Activated CD8-positive, alpha-beta memory T cell treated with anti-CD3 and anti-CD28 coated beads, Interleukin-2, amount 50 U/mL, for 24 hours (primary cell): Measurements from ENCODE around the gene TMEM235.
A peak's percentile ranks its signal among the peaks of the same experiment; 100 is the strongest.

Experiments used
- DNase-seq: peaks from one replicate; pipeline ENCODE4 v3.0.0-alpha.2; 2020; ENCODE audit errors: extremely low read depth

TMEM235 gene

GRCh38 chr17:78230996-78231935 lies at the start of gene TMEM235:
TMEM235 (plus strand) TSS chr17:78231631; CDS start chr17:78232024, 393 bp downstream.
- DNase-seq, result no peak

DNA sequence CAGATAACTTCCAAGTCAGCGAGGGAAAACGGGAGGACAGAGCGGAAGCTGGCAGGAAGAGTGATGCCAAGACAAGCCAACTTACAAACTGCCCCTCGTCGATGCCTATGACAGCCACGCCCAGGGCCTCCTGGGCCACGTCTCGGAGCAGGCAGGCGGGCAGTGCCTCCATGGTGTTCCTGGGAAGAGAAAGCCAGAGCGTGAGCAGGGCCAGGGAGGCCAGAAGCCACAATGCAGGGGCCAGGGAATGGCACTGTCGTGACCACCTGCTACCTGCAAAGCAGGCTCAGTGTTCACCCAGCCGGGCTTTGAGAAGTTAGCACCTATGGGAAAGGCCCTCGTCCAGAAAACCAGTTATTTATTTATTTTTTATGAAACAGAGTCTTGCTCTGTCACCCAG lies 48.9 kb upstream of the TMEM235 start:
- DNase-seq, result no peak

GRCh38 chr17:78183916-78184315 lies 47.5 kb upstream of the TMEM235 start:
- no peak for DNase-seq

DNA sequence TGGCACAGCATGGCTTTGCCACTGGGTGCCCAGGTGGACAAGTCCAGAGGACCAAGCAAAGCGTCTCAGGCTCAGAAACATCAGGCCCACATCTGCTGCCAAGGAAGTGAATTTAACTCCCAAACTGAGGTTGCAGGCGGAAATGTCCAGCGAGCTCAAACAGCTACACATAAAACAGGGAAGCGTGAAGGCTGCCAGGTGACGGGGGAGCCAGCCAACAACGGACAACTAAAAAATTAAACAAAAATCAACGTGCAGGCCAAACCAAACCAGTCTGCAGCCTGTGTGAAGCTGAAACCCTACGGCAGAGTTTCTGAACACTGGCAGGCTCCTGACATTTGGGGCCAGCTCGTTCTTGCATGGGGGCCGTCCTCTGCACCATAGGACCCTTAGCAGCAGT lies 47.1 kb upstream of the TMEM235 start:
- DNase-seq, result no peak

- DNase-seq, result no peak
These were observed 46.6 kb upstream of the TMEM235 start for GRCh38 chr17:78184868-78185267.

GRCh38 chr17:78185981-78186691 lies 45.3 kb upstream of the TMEM235 start:
- DNase-seq, result no peak

- peak; percentile 75 for DNase-seq
These were observed 44.5 kb upstream of the TMEM235 start, which contains the start of the genes AFMID and TK1 for GRCh38 chr17:78186692-78187595. AFMID (plus strand) TSS chr17:78187362; CDS start chr17:78187371, 9 bp downstream. TK1 (minus strand) TSS chr17:78187052; CDS start chr17:78186994, 58 bp downstream.

DNA sequence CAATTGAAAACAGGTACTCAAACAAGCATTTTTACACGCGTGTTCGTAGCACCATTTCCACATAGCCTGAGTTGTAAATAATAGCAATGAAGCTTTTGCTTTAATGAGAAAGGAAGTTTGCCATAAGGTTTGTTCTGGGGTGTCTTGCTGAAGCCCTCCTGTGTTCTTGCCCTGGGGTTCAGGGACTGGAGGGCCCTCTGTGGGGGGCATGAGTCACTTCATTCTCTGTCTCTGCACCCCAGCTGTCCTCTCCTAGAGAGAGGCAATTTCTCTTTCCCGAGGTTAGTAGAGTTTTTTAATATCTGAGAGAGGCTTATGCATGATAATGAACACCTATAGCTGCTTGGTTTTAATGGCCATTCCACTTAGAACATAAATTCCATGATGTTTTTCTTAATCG lies 34.7 kb upstream of the TMEM235 start:
- no peak for DNase-seq

GRCh38 chr17:78197147-78197832 lies 34.1 kb upstream of the TMEM235 start:
- no peak for DNase-seq

DNA sequence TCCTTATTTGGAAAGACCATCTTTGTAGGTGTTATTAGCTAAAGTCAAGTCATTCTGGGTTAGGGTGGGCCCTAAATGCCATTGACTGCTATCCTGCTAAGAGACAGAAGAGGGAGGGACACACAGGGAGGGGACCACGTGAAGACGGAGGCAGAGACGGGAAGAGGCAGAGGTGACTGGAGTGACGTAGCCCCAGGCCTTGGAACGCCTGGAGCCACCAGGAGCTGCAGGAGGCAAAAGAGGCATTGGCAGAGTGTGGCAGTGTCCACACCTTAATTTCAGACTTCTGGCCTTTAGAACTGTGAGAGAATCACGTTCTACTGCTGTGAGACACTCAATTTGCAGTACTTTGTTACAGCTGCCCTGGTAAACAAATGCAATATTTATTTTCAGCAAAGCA lies 31.0 kb upstream of the TMEM235 start:
- DNase-seq, result no peak

GRCh38 chr17:78202666-78203065 lies 28.8 kb upstream of the TMEM235 start:
- no peak for DNase-seq

DNA sequence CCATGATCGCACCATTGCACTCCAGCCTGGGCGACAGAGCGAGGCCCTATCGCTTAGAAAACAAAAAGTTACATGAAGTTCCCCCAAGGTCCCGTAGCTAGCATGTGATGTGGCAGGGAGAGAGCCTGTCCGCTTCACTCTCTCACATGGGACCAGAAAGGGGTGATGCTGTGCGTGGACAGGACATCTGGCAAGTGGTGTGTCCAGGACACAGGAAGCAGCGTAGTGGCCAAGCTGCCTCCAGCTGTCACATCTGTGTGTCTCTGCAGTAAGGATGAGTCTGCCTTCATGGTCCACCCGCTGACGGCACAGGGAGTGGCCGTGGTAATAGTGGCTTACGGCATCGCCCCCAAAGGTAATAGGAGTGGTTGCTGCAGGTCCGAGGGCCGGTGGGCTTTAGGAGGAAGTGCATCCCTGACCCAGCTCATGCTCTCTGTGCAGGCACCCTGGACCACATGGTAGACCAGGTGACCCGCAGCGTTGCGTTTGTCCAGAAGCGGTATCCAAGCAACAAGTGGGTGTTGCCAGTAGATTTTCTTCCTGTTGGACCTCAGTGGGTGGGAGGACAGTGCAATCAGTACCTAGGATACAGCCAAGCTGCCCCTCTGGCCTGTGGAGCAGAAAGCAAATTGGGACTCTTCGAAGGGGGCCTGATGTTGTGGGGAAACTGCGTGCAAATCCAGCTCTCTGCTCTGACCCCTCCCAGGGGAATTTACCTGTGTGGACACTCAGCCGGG lies 26.9 kb upstream of the TMEM235 start:
- DNase-seq, result no peak

DNA sequence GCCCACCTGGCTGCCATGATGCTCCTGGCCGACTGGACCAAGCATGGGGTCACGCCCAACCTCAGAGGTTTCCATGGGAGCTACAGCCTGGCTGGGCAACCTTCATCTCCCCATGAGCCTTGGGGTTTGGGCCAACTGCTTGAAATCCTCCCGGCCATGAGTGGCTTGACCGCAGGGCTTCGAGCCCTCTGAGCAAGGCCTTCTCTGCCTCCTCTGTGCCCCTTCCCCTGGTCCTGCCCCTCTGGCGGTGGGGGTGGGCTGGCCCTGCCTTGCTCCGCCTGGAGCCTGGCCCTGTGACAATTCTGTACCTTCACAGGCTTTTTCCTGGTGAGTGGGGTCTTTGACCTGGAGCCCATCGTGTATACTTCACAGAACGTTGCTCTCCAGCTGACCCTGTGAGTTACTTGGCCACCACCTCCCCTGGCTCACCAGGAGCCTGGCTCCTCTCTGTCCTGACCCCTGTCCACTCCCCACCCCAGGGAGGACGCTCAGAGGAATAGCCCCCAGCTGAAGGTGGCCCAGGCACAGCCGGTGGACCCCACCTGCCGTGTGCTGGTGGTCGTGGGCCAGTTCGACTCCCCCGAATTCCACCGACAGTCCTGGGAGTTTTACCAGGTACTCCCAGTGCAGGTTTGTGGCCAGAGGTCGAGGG lies 26.2 kb upstream of the TMEM235 start:
- no peak for DNase-seq

DNA sequence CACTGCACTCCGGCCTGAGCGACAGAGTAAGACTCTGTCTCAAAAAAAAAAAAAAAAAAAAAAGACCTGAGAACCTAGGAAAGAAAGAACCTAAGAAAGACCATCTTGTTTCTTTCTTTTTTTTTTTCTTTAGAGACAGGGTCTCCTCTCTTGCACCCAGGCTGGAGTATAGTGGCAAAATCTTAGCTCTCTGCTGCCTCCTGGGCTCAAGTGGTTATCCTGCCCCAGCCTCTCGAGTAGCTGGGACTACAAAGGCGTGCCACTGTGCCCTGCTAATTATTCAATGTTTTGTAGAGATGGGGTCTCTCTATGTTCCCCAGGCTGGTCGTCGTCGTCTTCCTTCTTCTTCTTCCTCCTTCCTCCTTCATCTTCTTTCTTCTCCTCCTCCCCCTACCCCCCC lies 25.1 kb upstream of the TMEM235 start:
- no peak for DNase-seq

DNA sequence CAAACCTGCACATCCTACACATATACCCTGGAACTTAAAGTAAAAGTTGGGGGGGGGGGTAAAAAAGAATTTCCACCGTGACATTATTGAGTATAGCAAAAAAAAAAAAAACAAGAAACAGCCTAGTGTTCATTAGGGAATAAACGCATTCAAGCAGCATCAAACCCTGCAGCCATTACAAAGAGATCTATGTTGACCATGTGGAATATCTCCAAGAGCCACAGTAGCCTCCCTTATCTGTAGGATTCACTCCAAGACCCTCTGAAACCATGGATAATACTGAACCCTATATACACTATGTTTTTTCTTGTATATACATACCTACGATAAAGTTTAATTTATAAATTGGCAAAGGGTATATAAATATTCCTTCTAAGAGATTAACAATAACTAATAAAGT lies 22.9 kb upstream of the TMEM235 start:
- no peak for DNase-seq

GRCh38 chr17:78210111-78210510 lies 21.3 kb upstream of the TMEM235 start:
- DNase-seq, result no peak

GRCh38 chr17:78211032-78211431 lies 20.4 kb upstream of the TMEM235 start:
- DNase-seq, result no peak

DNA sequence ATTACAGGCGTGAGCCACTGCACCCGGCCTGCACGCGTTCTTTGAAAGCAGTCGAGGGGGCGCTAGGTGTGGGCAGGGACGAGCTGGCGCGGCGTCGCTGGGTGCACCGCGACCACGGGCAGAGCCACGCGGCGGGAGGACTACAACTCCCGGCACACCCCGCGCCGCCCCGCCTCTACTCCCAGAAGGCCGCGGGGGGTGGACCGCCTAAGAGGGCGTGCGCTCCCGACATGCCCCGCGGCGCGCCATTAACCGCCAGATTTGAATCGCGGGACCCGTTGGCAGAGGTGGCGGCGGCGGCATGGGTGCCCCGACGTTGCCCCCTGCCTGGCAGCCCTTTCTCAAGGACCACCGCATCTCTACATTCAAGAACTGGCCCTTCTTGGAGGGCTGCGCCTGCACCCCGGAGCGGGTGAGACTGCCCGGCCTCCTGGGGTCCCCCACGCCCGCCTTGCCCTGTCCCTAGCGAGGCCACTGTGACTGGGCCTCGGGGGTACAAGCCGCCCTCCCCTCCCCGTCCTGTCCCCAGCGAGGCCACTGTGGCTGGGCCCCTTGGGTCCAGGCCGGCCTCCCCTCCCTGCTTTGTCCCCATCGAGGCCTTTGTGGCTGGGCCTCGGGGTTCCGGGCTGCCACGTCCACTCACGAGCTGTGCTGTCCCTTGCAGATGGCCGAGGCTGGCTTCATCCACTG lies 17.3 kb upstream of the TMEM235 start, which contains the start of gene BIRC5:
TSS of gene BIRC5 (plus strand) at position 238 of the 690 bp plus-strand sequence. CDS start at position 302, 64 bp downstream.
- DNase-seq, result peak; percentile 75

GRCh38 chr17:78214706-78215061 lies 16.7 kb upstream of the TMEM235 start:
- DNase-seq, result no peak
